ENCODE measurements around the gene GLS2. TPM values are rescaled to one million over a fixed set of nuclear protein-coding genes. Genes with fewer than 3 reads are reported as not detected.
A peak's percentile ranks its signal among the peaks of the same experiment; 100 is the strongest.

Gene GLS2
- total and polyA plus RNA-seq, 9 of the 15 experiments (the other 6 are each of a cell fraction or from before 2014, with no cell fraction given), result 0.11 TPM; not detected in 8

DNA sequence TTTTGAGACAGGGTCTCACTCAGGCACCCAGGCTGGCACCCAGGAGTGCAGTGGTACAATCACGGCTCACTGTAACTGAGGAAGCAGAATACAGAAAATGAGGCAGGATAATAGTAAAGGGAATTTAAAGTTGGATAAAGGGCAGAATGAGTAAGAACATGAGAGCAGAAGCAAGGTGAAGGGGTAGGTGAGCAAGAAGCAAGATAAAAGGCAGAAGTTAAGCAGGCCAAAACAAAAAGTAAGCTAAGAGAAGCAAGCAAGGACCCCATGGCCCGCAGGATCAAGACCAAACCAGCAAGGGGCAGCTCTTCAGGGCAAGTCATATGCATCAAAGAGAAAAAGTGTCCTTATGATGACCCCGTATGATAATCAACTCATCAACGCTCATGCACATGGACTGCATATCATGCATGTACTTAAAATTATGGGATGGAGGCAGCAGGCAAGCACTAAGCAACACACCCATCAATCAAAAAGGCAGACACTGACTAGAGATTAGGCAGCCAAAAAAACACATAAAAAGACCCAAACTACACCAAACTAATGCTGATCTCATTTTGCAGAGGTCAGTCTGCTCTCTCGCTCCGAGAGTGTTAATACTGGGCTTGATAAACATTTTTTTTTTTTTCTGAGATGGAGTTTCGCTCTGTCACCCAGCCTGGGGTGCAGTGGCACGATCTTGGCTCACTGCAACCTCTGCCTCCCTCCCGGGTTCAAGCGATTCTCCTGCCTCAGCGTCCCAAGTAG, 50.4 kb downstream of the GLS2 start (continued):
- TF ChIP-seq ZNF318 (IDR thresholded peaks at IDR 0.05; ENCODE audit: borderline replicate concordance in 1 of 2, low read depth in 1 of 2), result no peak
- TF ChIP-seq MAFF (IDR thresholded peaks at IDR 0.05; ENCODE audit: low read length), result no peak; the same call in 1 of the 2 replicates
- peak; percentile 30 for TF ChIP-seq BRD9 (IDR thresholded peaks at IDR 0.05; ENCODE audit: low read depth, partially characterized antibody)
- no peak; the same call in 1 of the 2 replicates for TF ChIP-seq TOE1 (IDR thresholded peaks at IDR 0.05; ENCODE audit: borderline replicate concordance)
- no peak for TF ChIP-seq TOE1 (CRISPR knock-in tag; IDR thresholded peaks at IDR 0.05; ENCODE audit: borderline replicate concordance, low read depth)
- TF ChIP-seq KHSRP (IDR thresholded peaks at IDR 0.05), result no peak
- TF ChIP-seq ZNF561 (CRISPR knock-in tag; conservative IDR thresholded peaks at IDR 0.05), result no peak
- TF ChIP-seq ZSCAN32 (CRISPR knock-in tag; IDR thresholded peaks at IDR 0.05), result no peak
- no peak for TF ChIP-seq ZNF347 (CRISPR knock-in tag; IDR thresholded peaks at IDR 0.05; ENCODE audit: low read depth)
- TF ChIP-seq ZNF75A (CRISPR knock-in tag; IDR thresholded peaks at IDR 0.05), result no peak
- TF ChIP-seq EWSR1 (IDR thresholded peaks at IDR 0.05; ENCODE audit: borderline replicate concordance, low read depth, partially characterized antibody), result no peak
- TF ChIP-seq KLF1 (tag; IDR thresholded peaks at IDR 0.05), result no peak
- no peak for TF ChIP-seq CHCHD3 (CRISPR knock-in tag; IDR thresholded peaks at IDR 0.05)
- TF ChIP-seq MEIS2 (IDR thresholded peaks at IDR 0.05; ENCODE audit: partially characterized antibody), result peak; percentile 100
- no peak for TF ChIP-seq COPS2 (conservative IDR thresholded peaks at IDR 0.05)
- TF ChIP-seq, protein P1, sequence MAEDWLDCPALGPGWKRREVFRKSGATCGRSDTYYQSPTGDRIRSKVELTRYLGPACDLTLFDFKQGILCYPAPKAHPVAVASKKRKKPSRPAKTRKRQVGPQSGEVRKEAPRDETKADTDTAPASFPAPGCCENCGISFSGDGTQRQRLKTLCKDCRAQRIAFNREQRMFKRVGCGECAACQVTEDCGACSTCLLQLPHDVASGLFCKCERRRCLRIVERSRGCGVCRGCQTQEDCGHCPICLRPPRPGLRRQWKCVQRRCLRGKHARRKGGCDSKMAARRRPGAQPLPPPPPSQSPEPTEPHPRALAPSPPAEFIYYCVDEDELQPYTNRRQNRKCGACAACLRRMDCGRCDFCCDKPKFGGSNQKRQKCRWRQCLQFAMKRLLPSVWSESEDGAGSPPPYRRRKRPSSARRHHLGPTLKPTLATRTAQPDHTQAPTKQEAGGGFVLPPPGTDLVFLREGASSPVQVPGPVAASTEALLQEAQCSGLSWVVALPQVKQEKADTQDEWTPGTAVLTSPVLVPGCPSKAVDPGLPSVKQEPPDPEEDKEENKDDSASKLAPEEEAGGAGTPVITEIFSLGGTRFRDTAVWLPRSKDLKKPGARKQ (CRISPR knock-in tag; IDR thresholded peaks at IDR 0.05), result no peak
- no peak for TF ChIP-seq DACH1 (IDR thresholded peaks at IDR 0.05; ENCODE audit: partially characterized antibody)
- no peak for TF ChIP-seq MCM5 (IDR thresholded peaks at IDR 0.05; ENCODE audit: low read depth)
- TF ChIP-seq TAF9B (IDR thresholded peaks at IDR 0.05; ENCODE audit: partially characterized antibody), result peak; percentile 29

Data from K562 (cell line).